B cell (primary cell): ENCODE results near the gene KIF25. TPM values are rescaled to one million over a fixed set of nuclear protein-coding genes. Genes with fewer than 3 reads are reported as not detected.

Source experiments
- ATAC-seq: fragments of 200-7000 bp; cut with Tn5 transposase; one replicate; pipeline ENCODE4 v1.10.0; 2021; ENCODE audit warnings: low read depth, mild to moderate bottlenecking, moderate number of reproducible peaks, moderate library complexity
- CTCF ChIA-PET: fragments of 350-600 bp; sonication (Branson Sonifier 250); formaldehyde crosslinking; loops from one replicate; lab custom pipeline; 2021; ENCODE audit warnings: antibody characterized with exemption, inconsistent platforms; lab: Charles Lee
- POLR2A ChIA-PET: fragments of 350-600 bp; sonication (Branson Sonifier 250); formaldehyde crosslinking; loops from one replicate; lab custom pipeline; 2021; ENCODE audit warnings: antibody characterized with exemption; lab: Charles Lee
- DNase-seq: peaks from one replicate; pipeline ENCODE4 v3.0.0; 2013
- H2AFZ ChIP-seq: 2 replicates; pipeline ENCODE4 v1.6.1; 2012; ENCODE audit warnings: mild to moderate bottlenecking, low read depth, low read length; ENCODE audit not compliant: insufficient read depth, poor library complexity, severe bottlenecking
- H3K27ac ChIP-seq, 2 donors: 1 replicate in 1 of 2; 2 replicates in 1 of 2; pipeline ENCODE4 v1.5.1; 2012 to 2013; ENCODE audit warnings: low read length in 2 of 2, mild to moderate bottlenecking in 2 of 2, moderate library complexity in 1 of 2
- H3K27me3 ChIP-seq, 4 experiments: fragments of 200-600 bp in 1 of 4; sonication (generic) in 1 of 4; replicated peaks in 1 of 4; 1 replicate in 2 of 4; 2 replicates in 2 of 4; pipeline versions ENCODE4 v1.6.1 to v1.7.0; 2013 to 2016; ENCODE audit warnings: low read length in 3 of 4, mild to moderate bottlenecking in 2 of 4, mixed read lengths in 1 of 4, moderate library complexity in 1 of 4; ENCODE audit not compliant: insufficient read depth in 4 of 4, control insufficient read depth in 3 of 4; ENCODE audit errors: control extremely low read depth in 1 of 4
- H3K36me3 ChIP-seq, 2 experiments: replicated peaks in 1 of 2; 1 replicate in 1 of 2; 2 replicates in 1 of 2; pipeline versions ENCODE4 v1.6.1 to v1.7.1; 2013; ENCODE audit warnings: low read length in 1 of 2; ENCODE audit not compliant: insufficient read depth in 2 of 2, control insufficient read depth in 1 of 2; ENCODE audit errors: control extremely low read depth in 1 of 2, extremely low read depth in 1 of 2
- H3K4me1 ChIP-seq, 2 donors: fragments of 200-600 bp in 1 of 2; sonication (generic) in 1 of 2; 1 replicate in 1 of 2; 2 replicates in 1 of 2; pipeline versions ENCODE4 v1.5.1 to v1.6.1; 2013 to 2017; ENCODE audit warnings: low read length in 2 of 2; ENCODE audit not compliant: control insufficient read depth in 2 of 2, insufficient read depth in 2 of 2
- H3K4me2 ChIP-seq: replicated peaks from 2 replicates; pipeline ENCODE3; 2012; ENCODE audit warnings: mild to moderate bottlenecking, low read depth, low read length; ENCODE audit not compliant: poor library complexity, severe bottlenecking
- H3K4me3 ChIP-seq, 5 experiments: fragments of 200-600 bp in 1 of 5; sonication (generic) in 1 of 5; 1 replicate in 3 of 5; 2 replicates in 2 of 5; pipeline versions ENCODE4 v1.5.1 to v1.7.0; 2011 to 2016; ENCODE audit warnings: low read length in 4 of 5, mild to moderate bottlenecking in 4 of 5, low read depth in 2 of 5, control low read depth in 1 of 5, moderate library complexity in 1 of 5; ENCODE audit not compliant: insufficient read depth in 1 of 5; ENCODE audit errors: control extremely low read depth in 1 of 5, extremely low read depth in 1 of 5
- H3K79me2 ChIP-seq: fragments of 200-600 bp; sonication (generic); one replicate; pipeline ENCODE4 v1.6.0; 2016; ENCODE audit warnings: low read length; ENCODE audit not compliant: control insufficient read depth, insufficient read depth
- H3K9ac ChIP-seq: fragments of 200-600 bp; sonication (generic); 2 replicates; pipeline ENCODE4 v1.6.1; 2017; ENCODE audit warnings: mild to moderate bottlenecking, low read length, moderate library complexity
- H3K9me3 ChIP-seq, 3 donors: one replicate each; pipeline versions ENCODE4 v1.6.1 to v1.7.1; 2013; ENCODE audit warnings: low read length in 2 of 3; ENCODE audit not compliant: control insufficient read depth in 2 of 3, insufficient read depth in 1 of 3; ENCODE audit errors: control extremely low read depth in 1 of 3
- H4K20me1 ChIP-seq: 2 replicates; pipeline ENCODE4 v1.6.0; 2012; ENCODE audit warnings: mild to moderate bottlenecking, low read length; ENCODE audit not compliant: insufficient read depth, control insufficient read depth, poor library complexity, severe bottlenecking
- H3K27ac Mint-ChIP-seq: one replicate; pipeline ENCODE4 v1.8.0; 2021; ENCODE audit warnings: mixed read lengths
- H3K27me3 Mint-ChIP-seq: one replicate; pipeline ENCODE4 v1.8.0; 2021; ENCODE audit warnings: mixed read lengths
- H3K4me1 Mint-ChIP-seq: one replicate; pipeline ENCODE4 v1.8.0; 2021; ENCODE audit warnings: mixed read lengths
- H3K4me3 Mint-ChIP-seq: one replicate; pipeline ENCODE4 v1.8.0; 2021; ENCODE audit warnings: mixed read lengths
- H3K9me3 Mint-ChIP-seq: one replicate; pipeline ENCODE4 v1.8.0; 2022; ENCODE audit warnings: mixed read lengths; ENCODE audit not compliant: insufficient read depth
- EZH2 ChIP-seq: IDR thresholded peaks from 2 replicates; pipeline ENCODE4 v1.6.1; 2012; ENCODE audit warnings: borderline replicate concordance, low read depth, mild to moderate bottlenecking, moderate library complexity, low read length; ENCODE audit not compliant: insufficient read depth, poor library complexity, severe bottlenecking
- WGBS: methylation state at CpG from one replicate; pipeline ENCODE4 v1.1.5; 2013; ENCODE audit warnings: missing lambda C conversion rate; ENCODE audit not compliant: insufficient coverage; 5-methylcytosine and 5-hydroxymethylcytosine counted together
- intact Hi-C: fragments of 100-400 bp; cut with micrococcal nuclease; formaldehyde crosslinking; loops from one replicate; pipeline ENCODE4 v1.10.0; 2022
- polyA plus RNA-seq: library from polyadenylated mRNA; depleted of rRNA; stranded (reverse); fragments of >200 nt; gene quantifications from 2 replicates; pipeline ENCODE4 v1.2.3, GENCODE V29; 2012
- total RNA-seq, 2 donors: library from RNA; stranded (reverse); fragments of 120-200 nt in 1 of 2; gene quantifications; 1 replicate in 1 of 2; 2 replicates in 1 of 2; pipeline versions ENCODE4 v1.2.3 to v1.2.4, GENCODE V29; 2013 to 2022
- TF ChIP-seq, protein P1 (sequence below): fragments of 200-600 bp; IDR thresholded peaks from one replicate; pipeline ENCODE4 v1.8.0; 2022; ENCODE audit warnings: antibody characterized with exemption, mild to moderate bottlenecking

KIF25 gene
- total and polyA plus RNA-seq, 2 donors (not counting 1 experiment from before 2014, with no cell fraction given), result not detected

- Histone ChIP-seq H3K4me1 (no peaks in the 10 kb centered on the region), H3K9ac (no peak overlapping the region), H3K27ac (no peak overlapping the region), H3K4me2 (no peak overlapping the region), H3K36me3 (no peaks in the 10 kb centered on the region), H3K27me3 (no peaks in the 10 kb centered on the region), H2AFZ (no peak overlapping the region), H3K4me3 (no peak overlapping the region), H4K20me1 (no peaks in the 10 kb centered on the region), H3K79me2 (no peaks in the 10 kb centered on the region), H3K9me3 (peaks cover 0 to 8% (median 0%) of the 10 kb centered on the region in 3 donors)
- intact Hi-C loops, result no loop called here
- CTCF ChIA-PET, result no interaction called here
- WGBS, result no CpG with 5 or more reads among the region's 3 CpGs
- TF ChIP-seq, protein P1, sequence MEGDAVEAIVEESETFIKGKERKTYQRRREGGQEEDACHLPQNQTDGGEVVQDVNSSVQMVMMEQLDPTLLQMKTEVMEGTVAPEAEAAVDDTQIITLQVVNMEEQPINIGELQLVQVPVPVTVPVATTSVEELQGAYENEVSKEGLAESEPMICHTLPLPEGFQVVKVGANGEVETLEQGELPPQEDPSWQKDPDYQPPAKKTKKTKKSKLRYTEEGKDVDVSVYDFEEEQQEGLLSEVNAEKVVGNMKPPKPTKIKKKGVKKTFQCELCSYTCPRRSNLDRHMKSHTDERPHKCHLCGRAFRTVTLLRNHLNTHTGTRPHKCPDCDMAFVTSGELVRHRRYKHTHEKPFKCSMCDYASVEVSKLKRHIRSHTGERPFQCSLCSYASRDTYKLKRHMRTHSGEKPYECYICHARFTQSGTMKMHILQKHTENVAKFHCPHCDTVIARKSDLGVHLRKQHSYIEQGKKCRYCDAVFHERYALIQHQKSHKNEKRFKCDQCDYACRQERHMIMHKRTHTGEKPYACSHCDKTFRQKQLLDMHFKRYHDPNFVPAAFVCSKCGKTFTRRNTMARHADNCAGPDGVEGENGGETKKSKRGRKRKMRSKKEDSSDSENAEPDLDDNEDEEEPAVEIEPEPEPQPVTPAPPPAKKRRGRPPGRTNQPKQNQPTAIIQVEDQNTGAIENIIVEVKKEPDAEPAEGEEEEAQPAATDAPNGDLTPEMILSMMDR, result no peak
- TF ChIP-seq EZH2, result no peak
- DNase-seq (no peak), ATAC-seq (no peak)
- H3K27ac Mint-ChIP-seq, result no peak overlapping the region
- POLR2A ChIA-PET, result no interaction called here
- no peaks in the 10 kb centered on the region for H3K9me3 Mint-ChIP-seq
- H3K4me3 Mint-ChIP-seq, result no peak overlapping the region
- no peaks in the 10 kb centered on the region for H3K27me3 Mint-ChIP-seq
- no peaks in the 10 kb centered on the region for H3K4me1 Mint-ChIP-seq
Observed at GRCh38 chr6:167980911-167981580, 16.4 kb upstream of the KIF25 start.

DNA sequence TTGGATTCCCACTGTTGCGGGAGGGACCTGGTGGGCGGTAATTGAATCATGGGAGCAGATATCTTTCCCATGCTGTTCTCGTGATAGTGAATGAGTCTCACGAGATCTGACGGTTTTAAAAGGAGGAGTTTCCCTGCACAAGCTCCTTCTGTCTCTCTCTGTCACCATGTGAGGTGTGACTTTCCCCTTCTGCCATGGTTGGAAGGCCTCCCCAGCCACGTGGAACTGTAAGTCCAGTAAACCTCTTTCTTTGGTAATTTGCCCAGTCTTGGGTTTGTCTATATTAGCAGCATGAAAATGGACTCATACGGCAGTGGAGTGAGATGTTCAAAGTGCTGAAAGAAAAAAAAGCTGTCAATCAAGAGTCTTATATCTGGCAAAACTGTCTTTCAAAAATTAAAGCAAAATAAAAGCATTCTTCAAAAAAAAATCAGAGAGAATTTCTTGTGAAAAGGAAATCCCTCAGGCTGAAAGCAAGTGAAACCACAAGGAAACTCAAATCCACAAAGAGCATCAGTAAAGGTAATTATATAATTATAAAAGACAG lies 15.5 kb upstream of the KIF25 start:
- Histone ChIP-seq H3K4me2 (no peak overlapping the region), H3K27me3 (no peaks in the 10 kb centered on the region), H3K36me3 (no peaks in the 10 kb centered on the region), H3K27ac (no peak overlapping the region), H3K9ac (no peak overlapping the region), H2AFZ (no peak overlapping the region), H3K9me3 (peaks cover 0 to 14% (median 0%) of the 10 kb centered on the region in 3 donors), H3K4me1 (no peaks in the 10 kb centered on the region), H4K20me1 (no peaks in the 10 kb centered on the region), H3K4me3 (no peak overlapping the region), H3K79me2 (no peaks in the 10 kb centered on the region)
- no peak overlapping the region for H3K27ac Mint-ChIP-seq
- no peak overlapping the region for H3K4me3 Mint-ChIP-seq
- TF ChIP-seq EZH2, result no peak
- TF ChIP-seq, protein P1, result no peak
- H3K27me3 Mint-ChIP-seq, result no peaks in the 10 kb centered on the region
- no peaks in the 10 kb centered on the region for H3K9me3 Mint-ChIP-seq
- no peaks in the 10 kb centered on the region for H3K4me1 Mint-ChIP-seq
- WGBS, result 98% methylated on average over 5 of the region's 7 CpGs
- ChIA-PET CTCF (no interaction called here), POLR2A (interaction anchor here (0.6 kb wide), 1 partner anchor 1231 kb away, joined by 4 read pairs; no protein-coding TSS in a partner anchor)
- intact Hi-C loops, result no loop called here
- ATAC-seq (no peak), DNase-seq (no peak)
